Stimulated activated CD4-positive, alpha-beta T cell treated with anti-CD3 and anti-CD28 coated beads, Interleukin-15, amount 100 ng/mL, for 48 hours (primary cell): ENCODE data around the gene ATG101.
A peak's percentile ranks its signal among the peaks of the same experiment; 100 is the strongest.

Experiments
- DNase-seq, 2 donors: peaks; one replicate each; pipeline ENCODE4 v3.0.0-alpha.2; 2020; ENCODE audit warnings: low read depth in 2 of 2

The ATG101 gene

DNA sequence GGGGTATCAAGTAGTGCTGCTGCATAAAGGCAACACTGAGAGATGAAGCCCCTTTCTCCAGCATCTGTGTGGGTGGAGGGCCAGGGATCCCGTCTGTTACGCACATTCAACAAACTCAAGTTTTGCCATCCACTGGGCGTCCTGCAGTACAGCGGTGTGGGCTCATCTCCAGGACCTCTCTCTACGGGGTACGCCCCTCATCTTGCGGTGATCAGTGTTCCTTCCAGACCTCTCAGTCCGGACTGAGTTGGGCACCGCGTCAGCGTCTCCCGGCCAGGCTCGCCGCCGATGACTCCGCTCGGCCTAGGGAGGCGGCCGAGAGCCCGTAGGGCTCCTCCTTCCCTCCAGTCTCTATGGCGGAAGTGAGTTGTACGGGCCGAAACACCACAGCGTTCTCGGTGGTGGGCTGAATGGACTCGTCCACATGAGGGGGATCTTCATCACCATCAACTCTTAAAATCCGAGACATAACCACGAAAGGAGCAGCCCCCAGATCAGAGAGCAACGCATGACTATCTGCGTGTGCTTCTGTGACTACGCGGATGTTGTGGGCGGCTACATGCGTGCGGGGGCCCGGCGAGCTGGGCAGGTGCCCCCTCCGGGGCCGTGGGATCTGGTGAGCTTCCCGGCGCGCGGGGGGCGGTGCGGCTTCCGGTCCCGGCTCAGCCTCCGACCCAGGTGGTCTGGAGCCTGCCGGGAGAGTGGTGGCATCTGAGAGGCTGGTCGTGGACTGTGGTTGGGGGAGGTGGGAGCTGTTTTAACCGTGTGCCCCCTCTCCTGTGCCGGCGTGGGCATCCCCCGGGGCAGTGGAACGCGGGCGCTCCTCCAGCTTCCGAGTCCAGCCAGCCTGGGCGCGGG lies at the start of gene ATG101:
Gene ATG101 (plus strand): TSS at position 652 of the 858 bp plus-strand sequence. CDS start 3,673 bp downstream, outside the sequence.
- DNase-seq: peak; percentile 84 to 87

- peak; percentile 38 to 52 for DNase-seq
These were observed 49.0 kb upstream of the ATG101 start for GRCh38 chr12:52020539-52021336.

- DNase-seq: no peak
These were observed 47.0 kb upstream of the ATG101 start for GRCh38 chr12:52022841-52023181.

- peak; percentile 91 to 94 for DNase-seq
These were observed 46.4 kb upstream of the ATG101 start for GRCh38 chr12:52023182-52023975.

- DNase-seq: no peak
These were observed 45.6 kb upstream of the ATG101 start for GRCh38 chr12:52023976-52024688.

- DNase-seq: peak; percentile 47 to 67
These were observed 44.9 kb upstream of the ATG101 start for GRCh38 chr12:52024845-52025230.

DNA sequence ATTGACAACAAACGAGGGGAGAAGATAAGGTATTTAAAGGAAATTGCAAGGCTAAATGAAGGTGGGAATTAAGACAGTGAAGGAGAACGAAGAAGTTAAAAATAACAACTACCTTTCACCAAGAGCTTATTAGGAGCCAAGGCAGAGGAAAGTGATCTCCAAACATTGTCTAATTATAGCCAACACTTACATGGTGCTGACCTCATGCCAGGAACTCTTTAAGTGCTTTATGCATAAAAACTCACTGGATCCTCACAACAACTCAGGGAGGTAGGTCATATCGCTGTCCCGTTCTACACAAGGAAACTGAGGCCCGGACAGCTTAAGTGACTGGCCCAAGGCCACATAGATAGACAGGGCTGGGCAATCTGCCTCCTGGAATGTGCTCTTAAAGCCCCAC lies 43.5 kb upstream of the ATG101 start:
- DNase-seq: no peak

- no peak for DNase-seq
These were observed 42.5 kb upstream of the ATG101 start for GRCh38 chr12:52027085-52027843.

- no peak for DNase-seq
These were observed 40.1 kb upstream of the ATG101 start for GRCh38 chr12:52029685-52030084.

DNA sequence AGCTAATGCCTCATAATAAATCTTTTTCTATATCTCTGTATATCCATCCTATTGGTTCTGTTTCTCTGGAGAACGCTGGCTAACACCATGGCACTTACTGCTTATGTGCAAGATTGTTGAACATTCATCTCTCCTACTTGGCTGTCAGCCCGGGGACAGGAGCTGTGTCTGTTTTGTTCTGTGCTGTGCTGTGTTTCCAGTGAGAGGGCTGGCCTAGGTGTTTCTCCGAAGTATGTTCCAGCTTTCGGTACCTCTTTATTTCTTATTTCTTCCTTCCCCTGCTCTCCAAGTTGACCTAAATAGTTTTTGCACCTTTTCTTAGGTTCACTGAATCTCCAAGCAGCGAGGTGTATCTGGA lies 37.4 kb upstream of the ATG101 start:
- DNase-seq: no peak

- DNase-seq: peak; percentile 84
These were observed 36.9 kb upstream of the ATG101 start for GRCh38 chr12:52032804-52033445.

DNA sequence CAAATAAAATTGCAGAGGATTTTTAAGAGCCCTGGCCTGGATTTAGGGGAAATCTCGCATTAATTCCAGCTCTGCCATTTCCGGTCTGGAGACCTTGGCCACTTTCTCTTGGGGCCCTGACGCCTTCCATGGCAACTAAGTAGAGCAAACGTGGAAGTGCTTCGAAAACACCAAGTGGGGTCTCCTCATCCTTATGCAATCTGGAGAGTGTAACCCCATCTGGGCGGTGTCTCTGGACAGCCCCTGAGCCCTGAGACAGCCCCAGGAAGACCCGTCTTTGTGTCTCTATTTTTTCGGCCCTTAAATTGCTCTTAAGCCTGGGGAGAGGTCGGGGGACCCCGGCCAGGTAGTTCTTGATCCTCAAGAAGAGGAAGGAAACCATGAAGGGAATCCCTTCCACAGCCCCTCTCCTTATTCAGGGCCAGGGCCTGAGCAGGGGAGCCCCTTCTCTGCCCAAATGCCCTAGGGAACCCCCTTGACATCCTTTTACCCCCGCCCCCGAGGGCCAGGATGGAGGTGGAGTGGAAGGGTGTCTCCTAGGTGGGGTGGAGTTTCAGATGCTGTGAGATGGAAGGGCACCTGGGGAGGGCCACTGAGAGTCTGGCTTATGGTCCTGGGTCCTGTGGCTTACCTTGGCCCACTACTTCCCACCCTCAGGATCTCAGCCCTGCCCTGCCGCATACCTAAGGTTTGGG lies 36.2 kb upstream of the ATG101 start:
- DNase-seq: no peak

DNA sequence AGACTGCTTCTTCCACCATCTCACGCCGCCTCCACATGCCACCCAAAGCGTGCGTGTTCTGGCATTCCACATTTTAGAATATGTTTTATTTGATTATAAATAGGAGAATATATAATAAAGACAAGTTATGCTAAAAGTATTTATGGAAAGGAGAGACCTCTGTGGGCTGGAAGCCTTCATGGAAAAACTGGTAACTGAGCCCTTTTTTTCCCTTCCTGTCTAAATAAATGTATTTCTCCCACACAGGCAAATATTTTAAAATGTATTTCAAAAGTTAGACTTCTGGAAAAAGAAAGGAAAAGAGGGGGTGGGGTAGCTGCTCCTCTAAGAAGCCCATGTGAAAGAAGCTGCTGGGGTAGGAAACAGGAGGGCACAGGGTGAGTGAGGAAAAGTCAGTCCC lies 34.6 kb upstream of the ATG101 start:
- DNase-seq: no peak

GRCh38 chr12:52035926-52036325 lies 33.9 kb upstream of the ATG101 start:
- DNase-seq: no peak

DNA sequence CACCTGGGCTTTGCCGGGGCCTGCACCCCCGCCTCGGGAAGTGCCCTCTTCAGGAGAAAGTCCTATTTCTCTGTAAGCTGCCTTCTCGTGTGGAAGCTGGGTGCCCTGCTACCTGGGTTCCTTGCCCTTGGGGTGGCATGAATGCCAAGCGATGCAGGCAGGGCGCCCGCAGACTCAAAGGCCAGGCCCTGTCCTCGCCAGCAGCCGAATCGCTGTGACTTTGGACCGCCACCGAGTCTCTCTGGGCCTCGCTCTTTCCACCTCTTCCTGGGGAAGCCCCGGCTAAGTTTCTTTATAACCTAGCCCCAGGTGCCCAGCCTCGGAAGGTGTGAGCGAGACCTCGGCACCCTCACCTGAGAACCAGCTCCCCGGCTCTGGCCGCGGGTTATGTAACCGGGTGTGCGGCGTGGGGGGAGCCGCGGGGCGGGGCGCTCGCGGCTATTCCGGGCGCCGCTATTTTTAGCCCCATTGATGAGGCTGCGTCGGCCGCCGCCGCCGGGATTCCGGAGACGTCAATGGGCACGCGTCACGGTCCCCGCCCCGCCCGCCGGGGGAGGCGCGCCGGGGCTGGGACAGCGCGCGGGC lies 33.1 kb upstream of the ATG101 start:
- DNase-seq: peak in 1 of 2 donors; percentile 66

- DNase-seq: no peak
These were observed 32.4 kb upstream of the ATG101 start for GRCh38 chr12:52037248-52037861.

DNA sequence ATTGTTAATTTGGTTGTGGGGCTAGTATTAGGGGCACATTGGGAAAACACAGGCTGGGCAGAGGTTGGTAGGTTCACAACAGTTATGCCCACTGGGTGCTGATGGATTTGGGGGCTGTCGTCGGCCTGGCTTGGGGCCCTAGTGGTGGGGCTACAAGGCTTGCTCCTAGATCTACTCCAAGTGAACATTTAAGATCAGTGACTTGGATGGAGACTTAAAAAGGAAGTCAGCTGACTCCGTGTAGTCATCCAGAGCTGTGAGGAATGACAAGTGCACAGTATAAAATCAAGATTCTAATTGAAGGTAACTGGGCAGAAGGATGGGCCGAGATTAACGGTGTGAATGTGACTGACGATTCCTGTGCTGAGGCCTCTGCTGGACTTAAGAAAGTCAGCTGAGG lies 31.3 kb upstream of the ATG101 start:
- no peak for DNase-seq

GRCh38 chr12:52041035-52041434 lies 28.7 kb upstream of the ATG101 start:
- DNase-seq: no peak

DNA sequence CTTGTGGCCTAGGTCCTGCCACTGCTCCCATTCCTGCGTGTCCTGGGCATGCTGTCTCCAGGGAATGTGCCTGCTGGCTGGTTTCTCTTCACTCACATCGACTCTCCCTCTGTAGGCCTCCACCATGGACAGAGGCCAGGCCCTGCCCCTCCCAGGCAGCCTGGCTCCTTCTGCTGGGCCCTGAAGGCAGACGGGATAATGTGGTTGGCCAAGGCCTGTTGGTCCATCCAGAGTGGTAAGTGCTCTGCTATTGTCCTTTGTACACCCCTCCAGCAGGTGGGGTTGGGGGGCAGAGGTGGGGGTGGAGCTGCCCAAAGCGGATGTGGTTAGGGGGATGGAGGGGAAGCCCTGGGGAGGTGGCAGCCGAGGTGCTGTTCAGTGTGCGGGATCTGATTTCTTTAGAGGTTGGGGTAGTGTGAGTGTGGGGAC lies 28.1 kb upstream of the ATG101 start:
- no peak for DNase-seq
